Measurements from ENCODE around the gene OR2H1.

OR2H1 gene

GRCh38 chr6:29483735-29484134 lies 26.8 kb downstream of the OR2H1 start:
- no peak for DNase-seq (ENCODE audit: low read depth in 2 of 2)

GRCh38 chr6:29486577-29486976 lies 29.6 kb downstream of the OR2H1 start:
- DNase-seq (ENCODE audit: low read depth in 2 of 2): no peak

- no peak for DNase-seq (ENCODE audit: low read depth in 2 of 2)
Measured at GRCh38 chr6:29487131-29487530, 30.2 kb downstream of the OR2H1 start.

- DNase-seq (ENCODE audit: low read depth in 2 of 2): no peak
Measured at GRCh38 chr6:29487660-29488059, 30.7 kb downstream of the OR2H1 start, which contains the start of gene MAS1L. Gene MAS1L (minus strand): TSS chr6:29487956. CDS start chr6:29487902, 54 bp downstream.

- no peak for DNase-seq (ENCODE audit: low read depth in 2 of 2)
Measured at GRCh38 chr6:29488874-29489273, 31.9 kb downstream of the OR2H1 start.

- no peak for DNase-seq (ENCODE audit: low read depth in 2 of 2)
Measured at GRCh38 chr6:29489286-29489685, 32.3 kb downstream of the OR2H1 start.

- DNase-seq (ENCODE audit: low read depth in 2 of 2): no peak
Measured at GRCh38 chr6:29490055-29490454, 33.1 kb downstream of the OR2H1 start.

GRCh38 chr6:29490552-29490951 lies 33.6 kb downstream of the OR2H1 start:
- DNase-seq (ENCODE audit: low read depth in 2 of 2): no peak

GRCh38 chr6:29491574-29491973 lies 34.6 kb downstream of the OR2H1 start:
- DNase-seq (ENCODE audit: low read depth in 2 of 2): no peak

GRCh38 chr6:29493261-29493660 lies 36.3 kb downstream of the OR2H1 start:
- DNase-seq (ENCODE audit: low read depth in 2 of 2): no peak

- no peak for DNase-seq (ENCODE audit: low read depth in 2 of 2)
Measured at GRCh38 chr6:29494131-29494530, 37.2 kb downstream of the OR2H1 start.

- no peak for DNase-seq (ENCODE audit: low read depth in 2 of 2)
Measured at GRCh38 chr6:29495571-29495970, 38.6 kb downstream of the OR2H1 start.

- DNase-seq (ENCODE audit: low read depth in 2 of 2): no peak
Measured at GRCh38 chr6:29496961-29497360, 40.0 kb downstream of the OR2H1 start.

GRCh38 chr6:29499704-29500103 lies 42.7 kb downstream of the OR2H1 start:
- no peak for DNase-seq (ENCODE audit: low read depth in 2 of 2)

GRCh38 chr6:29500594-29500993 lies 43.6 kb downstream of the OR2H1 start:
- no peak for DNase-seq (ENCODE audit: low read depth in 2 of 2)

- DNase-seq (ENCODE audit: low read depth in 2 of 2): no peak
Measured at GRCh38 chr6:29501106-29501505, 44.2 kb downstream of the OR2H1 start.

- no peak for DNase-seq (ENCODE audit: low read depth in 2 of 2)
Measured at GRCh38 chr6:29502181-29502580, 45.2 kb downstream of the OR2H1 start.

- no peak for DNase-seq (ENCODE audit: low read depth in 2 of 2)
Measured at GRCh38 chr6:29502597-29502996, 45.6 kb downstream of the OR2H1 start.

GRCh38 chr6:29504961-29505360 lies 48.0 kb downstream of the OR2H1 start:
- DNase-seq (ENCODE audit: low read depth in 2 of 2): no peak

- no peak for DNase-seq (ENCODE audit: low read depth in 2 of 2)
Measured at GRCh38 chr6:29505808-29506207, 48.9 kb downstream of the OR2H1 start.

GRCh38 chr6:29506446-29507067 lies 49.6 kb downstream of the OR2H1 start:
- no peak for DNase-seq (ENCODE audit: low read depth in 2 of 2)

GRCh38 chr6:29507319-29507718 lies 50.4 kb downstream of the OR2H1 start:
- no peak for DNase-seq (ENCODE audit: low read depth in 2 of 2)

GRCh38 chr6:29509239-29509638 lies 52.3 kb downstream of the OR2H1 start:
- no peak for DNase-seq (ENCODE audit: low read depth in 2 of 2)

- DNase-seq (ENCODE audit: low read depth in 2 of 2): no peak
Measured at GRCh38 chr6:29509711-29510110, 52.8 kb downstream of the OR2H1 start.
